OCI-LY1 (cell line): Measurements from ENCODE around the gene LAMB3.

ENCODE experiments used
- EZH2 ChIP-seq: fragments of 200-600 bp; sonication (generic), shearing (Covaris generic); IDR thresholded peaks from 2 replicates; pipeline ENCODE4 v1.8.0; 2017; ENCODE audit warnings: borderline replicate concordance, mixed run types, mild to moderate bottlenecking, antibody characterized with exemption, low read length, moderate library complexity, mixed read lengths
- TF ChIP-seq, protein P1 (sequence below): fragments of 200-600 bp; sonication (generic), shearing (Covaris generic); IDR thresholded peaks from 2 replicates; pipeline ENCODE4 v1.5.1; 2017; ENCODE audit warnings: mild to moderate bottlenecking, antibody characterized with exemption, low read length, moderate library complexity, mixed read lengths

DNA sequence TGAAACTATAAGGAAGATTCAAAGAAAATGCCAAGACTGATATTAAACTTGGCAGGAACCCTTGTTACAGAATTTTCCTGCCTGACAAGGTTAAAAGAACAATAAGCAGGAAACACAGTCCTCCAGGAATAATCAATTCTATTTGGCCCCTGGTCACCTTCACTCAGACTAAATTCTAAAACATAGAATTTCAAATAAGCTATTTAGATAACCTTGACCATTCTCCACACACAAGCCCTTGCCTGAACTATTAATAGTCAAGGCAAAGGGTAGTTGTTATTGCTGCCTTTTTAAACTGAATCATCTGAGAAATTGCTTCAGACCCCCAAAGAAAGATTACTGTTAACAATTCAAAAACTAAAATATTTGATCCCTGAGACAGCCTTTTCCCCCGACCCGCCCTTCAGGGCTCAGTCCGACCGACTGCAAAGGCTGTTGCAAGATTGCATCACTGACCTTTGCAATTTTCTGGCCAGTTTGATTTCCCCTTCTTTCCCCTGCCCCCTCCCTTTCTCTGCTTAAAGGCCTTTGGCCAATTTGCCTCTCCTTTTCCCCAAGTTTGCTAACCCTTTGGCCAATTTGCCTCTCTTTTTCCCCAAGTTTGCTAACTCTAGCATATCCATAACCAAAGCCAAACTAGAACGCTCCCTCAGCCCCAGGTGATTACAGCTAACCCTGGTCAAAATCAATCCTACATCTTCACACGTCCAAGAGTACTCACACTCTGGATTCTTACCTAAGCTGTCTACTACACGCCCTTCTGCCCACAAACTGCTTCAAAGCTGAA lies 21.6 kb upstream of the LAMB3 start:
- TF ChIP-seq, protein P1, sequence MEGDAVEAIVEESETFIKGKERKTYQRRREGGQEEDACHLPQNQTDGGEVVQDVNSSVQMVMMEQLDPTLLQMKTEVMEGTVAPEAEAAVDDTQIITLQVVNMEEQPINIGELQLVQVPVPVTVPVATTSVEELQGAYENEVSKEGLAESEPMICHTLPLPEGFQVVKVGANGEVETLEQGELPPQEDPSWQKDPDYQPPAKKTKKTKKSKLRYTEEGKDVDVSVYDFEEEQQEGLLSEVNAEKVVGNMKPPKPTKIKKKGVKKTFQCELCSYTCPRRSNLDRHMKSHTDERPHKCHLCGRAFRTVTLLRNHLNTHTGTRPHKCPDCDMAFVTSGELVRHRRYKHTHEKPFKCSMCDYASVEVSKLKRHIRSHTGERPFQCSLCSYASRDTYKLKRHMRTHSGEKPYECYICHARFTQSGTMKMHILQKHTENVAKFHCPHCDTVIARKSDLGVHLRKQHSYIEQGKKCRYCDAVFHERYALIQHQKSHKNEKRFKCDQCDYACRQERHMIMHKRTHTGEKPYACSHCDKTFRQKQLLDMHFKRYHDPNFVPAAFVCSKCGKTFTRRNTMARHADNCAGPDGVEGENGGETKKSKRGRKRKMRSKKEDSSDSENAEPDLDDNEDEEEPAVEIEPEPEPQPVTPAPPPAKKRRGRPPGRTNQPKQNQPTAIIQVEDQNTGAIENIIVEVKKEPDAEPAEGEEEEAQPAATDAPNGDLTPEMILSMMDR = no peak
- TF ChIP-seq EZH2 = no peak
